LNCaP clone FGC (cell line): Measurements from ENCODE around the gene YEATS4.
A peak's percentile ranks its signal among the peaks of the same experiment; 100 is the strongest.
"Not testable (repeated sequence)": the region's sequence is repeated elsewhere in the genome, so short reads cannot be mapped to it uniquely, and the experiment has no call there.

Experiments
- DNase-seq: peaks from one replicate; pipeline ENCODE4 v3.0.0-alpha.2; 2011; ENCODE audit warnings: low read depth
- H3K4me3 ChIP-seq: 2 replicates; pipeline ENCODE4 v1.5.1; 2011; ENCODE audit warnings: mild to moderate bottlenecking, low read depth, low read length, control low read depth
- TF ChIP-seq, protein P1 (sequence below): IDR thresholded peaks from 2 replicates; pipeline ENCODE4 v1.5.1; 2012; ENCODE audit warnings: mild to moderate bottlenecking; ENCODE audit not compliant: control insufficient read depth, insufficient read depth; ENCODE audit errors: extremely low read depth

The YEATS4 gene

GRCh38 chr12:69359531-69360347 is at the start of gene YEATS4:
Gene YEATS4, plus strand, starts transcription at chr12:69359743. Its CDS starts 230 bp downstream, at chr12:69359973.
- H3K4me3 ChIP-seq: peak within 1 kb of the TSS; percentile 72
- TF ChIP-seq, protein P1, sequence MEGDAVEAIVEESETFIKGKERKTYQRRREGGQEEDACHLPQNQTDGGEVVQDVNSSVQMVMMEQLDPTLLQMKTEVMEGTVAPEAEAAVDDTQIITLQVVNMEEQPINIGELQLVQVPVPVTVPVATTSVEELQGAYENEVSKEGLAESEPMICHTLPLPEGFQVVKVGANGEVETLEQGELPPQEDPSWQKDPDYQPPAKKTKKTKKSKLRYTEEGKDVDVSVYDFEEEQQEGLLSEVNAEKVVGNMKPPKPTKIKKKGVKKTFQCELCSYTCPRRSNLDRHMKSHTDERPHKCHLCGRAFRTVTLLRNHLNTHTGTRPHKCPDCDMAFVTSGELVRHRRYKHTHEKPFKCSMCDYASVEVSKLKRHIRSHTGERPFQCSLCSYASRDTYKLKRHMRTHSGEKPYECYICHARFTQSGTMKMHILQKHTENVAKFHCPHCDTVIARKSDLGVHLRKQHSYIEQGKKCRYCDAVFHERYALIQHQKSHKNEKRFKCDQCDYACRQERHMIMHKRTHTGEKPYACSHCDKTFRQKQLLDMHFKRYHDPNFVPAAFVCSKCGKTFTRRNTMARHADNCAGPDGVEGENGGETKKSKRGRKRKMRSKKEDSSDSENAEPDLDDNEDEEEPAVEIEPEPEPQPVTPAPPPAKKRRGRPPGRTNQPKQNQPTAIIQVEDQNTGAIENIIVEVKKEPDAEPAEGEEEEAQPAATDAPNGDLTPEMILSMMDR: no peak
- DNase-seq: peak; percentile 94

DNA sequence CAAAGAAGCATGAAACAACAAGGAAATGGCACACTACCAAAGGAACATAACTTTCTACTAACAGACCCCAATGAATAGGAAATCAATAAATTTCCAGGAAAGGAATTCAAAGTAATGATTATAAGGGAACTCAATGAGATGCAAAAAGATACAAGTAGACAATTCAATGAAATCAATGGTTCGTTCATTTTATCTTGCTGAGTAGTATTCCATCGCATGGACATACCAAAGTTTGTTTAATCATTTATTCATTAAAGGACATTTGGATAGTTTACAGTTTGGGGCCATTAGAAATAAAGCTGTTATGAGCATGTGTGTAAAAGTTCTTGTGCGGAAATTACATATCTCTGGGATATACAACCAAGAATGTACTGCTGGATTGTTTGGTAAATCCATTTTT is 46.3 kb upstream of the YEATS4 start:
- H3K4me3 ChIP-seq: no peak overlapping the region
- DNase-seq: no peak
- TF ChIP-seq, protein P1: no peak

DNA sequence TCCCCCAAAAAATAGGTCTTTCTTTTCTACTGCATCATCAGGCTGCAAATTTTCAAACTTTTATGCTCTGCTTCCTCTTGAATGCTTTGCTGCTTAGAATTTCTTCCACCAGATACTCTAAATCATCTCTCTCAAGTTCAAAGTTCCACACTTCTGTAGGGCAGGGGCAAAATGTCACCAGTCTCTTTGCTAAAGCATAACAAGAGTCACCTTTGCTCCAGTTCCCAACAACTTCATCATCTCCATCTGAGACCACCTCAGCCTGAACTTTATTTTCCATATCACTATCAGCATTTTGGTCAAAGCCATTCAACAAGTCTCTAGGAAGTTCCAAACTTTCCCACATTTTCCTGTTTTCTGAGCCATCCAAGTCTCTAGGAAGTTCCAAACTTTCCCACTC is 42.8 kb upstream of the YEATS4 start:
- not testable (repeated sequence) for H3K4me3 ChIP-seq, DNase-seq

DNA sequence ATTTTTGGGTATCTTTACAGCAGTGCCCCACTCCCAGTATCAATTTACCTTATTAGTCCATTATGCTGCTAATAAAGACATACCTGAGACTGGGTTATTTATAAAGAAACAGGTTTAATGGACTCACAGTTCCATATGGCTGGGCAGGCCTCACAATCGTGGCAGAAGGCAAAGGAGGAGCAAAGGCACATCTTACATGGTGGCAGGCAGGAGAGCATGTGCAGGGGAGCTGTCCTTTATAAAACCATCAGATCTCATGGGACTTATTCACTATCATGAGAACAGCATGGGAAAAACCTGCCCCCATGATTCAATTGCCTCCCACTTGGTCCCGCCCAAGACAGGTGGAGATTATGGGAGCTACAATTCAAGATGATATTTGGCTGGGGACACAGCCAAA is 42.3 kb upstream of the YEATS4 start:
- DNase-seq: not testable (repeated sequence)

DNA sequence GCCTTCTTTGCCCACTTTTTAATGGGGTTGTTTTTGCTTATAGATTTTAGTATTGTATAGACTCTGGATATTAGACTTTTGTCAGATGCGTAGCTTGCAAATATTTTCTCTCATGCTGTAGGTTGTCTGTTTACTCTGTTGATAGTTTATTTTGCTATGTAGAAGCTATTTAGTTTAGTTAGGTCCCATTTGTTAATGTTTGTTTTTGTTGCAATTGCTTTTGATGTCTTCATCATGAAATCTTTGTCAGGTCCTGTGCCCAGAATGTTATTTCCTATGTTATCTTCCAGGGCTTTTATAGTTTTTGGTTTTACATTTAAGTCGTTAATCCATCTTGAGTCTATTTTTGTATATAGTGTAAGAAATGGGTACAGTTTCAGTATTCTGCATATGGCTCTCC is 41.3 kb upstream of the YEATS4 start:
- H3K4me3 ChIP-seq: no peak overlapping the region
- no peak for DNase-seq
- TF ChIP-seq, protein P1: no peak

More for the DNA sequence above, 42.3 kb upstream of the YEATS4 start:
- H3K4me3 ChIP-seq: not testable (repeated sequence)

- no peak for DNase-seq
- TF ChIP-seq, protein P1: no peak
- no peak overlapping the region for H3K4me3 ChIP-seq
Observed at GRCh38 chr12:69321351-69321750, 38.2 kb upstream of the YEATS4 start.

DNA sequence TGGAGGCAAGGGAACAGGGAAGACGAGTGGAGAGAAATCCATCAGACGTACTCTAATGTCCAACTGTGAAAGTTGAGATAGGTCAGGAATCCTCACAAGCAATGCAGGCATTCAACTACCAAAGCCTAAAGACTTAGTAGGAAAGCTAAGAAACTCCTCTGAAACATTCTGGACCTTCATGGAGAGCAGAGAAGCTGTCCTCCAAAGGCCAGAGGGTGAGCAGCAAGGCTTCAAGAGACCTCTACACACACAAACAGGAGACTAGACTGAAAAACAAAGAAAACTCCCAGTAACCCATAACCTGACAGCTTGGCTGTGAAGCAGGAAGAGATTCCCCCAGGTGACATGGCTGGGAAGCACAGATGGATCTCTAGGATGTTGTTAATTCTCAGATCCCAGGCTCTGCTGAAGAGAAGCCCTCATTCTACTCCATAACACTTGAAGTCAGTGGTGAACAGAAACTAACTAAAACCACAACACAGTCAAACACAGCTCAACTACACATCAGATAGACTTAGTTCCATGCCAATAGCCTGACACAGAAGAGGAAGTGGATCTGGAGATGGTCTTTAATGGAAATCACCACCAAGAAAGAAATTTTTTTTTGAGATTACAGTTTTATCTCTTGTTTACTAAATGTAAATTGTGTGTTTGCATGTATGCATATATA is 34.6 kb upstream of the YEATS4 start:
- H3K4me3 ChIP-seq: no peak overlapping the region
- TF ChIP-seq, protein P1: no peak
- DNase-seq: no peak

GRCh38 chr12:69328426-69328825 is 31.1 kb upstream of the YEATS4 start:
- H3K4me3 ChIP-seq: no peak overlapping the region
- DNase-seq: no peak
- TF ChIP-seq, protein P1: no peak
